ENCODE results near the gene NCOA6. TPM values are rescaled to one million over a fixed set of nuclear protein-coding genes. Genes with fewer than 3 reads are reported as not detected.

The NCOA6 gene
- polyA plus RNA-seq, 1 donor from 2014 or later, result 13.0 TPM

DNA sequence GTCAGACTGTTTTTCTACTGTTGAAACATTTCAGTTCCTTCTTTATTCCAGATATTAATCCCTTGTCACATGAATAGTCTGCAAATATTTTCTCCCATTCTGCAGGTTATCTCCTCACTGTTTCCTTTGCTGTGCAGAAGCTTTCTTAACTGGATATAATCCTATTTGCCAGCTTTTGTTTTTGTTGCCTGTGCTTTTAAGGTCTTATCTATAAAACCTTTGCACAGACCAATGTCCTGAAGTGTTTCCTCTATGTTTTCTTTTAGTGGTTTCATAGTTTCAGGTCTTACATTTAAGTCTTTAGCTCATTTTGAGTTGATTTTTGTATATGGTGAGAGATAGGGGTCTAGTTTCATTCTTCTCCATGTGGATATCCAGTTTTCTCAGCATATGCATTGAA is 19.2 kb downstream of the NCOA6 start:
- Histone ChIP-seq H3K4me2 (ENCODE audit: low read length) (no peak overlapping the region), H3K9ac (ENCODE audit: low read length) (no peak overlapping the region), H3K27ac (ENCODE audit: low read length) (no peak overlapping the region), H3K36me3 (ENCODE audit: insufficient read depth, low read length) (no peaks in the 10 kb centered on the region), H3K9me3 (ENCODE audit: low read length) (no peaks in the 10 kb centered on the region), H3F3A (ENCODE audit: insufficient read depth, low read length, poor library complexity, severe bottlenecking) (no peaks in the 10 kb centered on the region), H3K4me3 (ENCODE audit: low read length) (no peak overlapping the region), H2AFZ (ENCODE audit: low read depth, low read length) (no peak overlapping the region), H3K9me2 (ENCODE audit: insufficient read depth, low read length) (no peaks in the 10 kb centered on the region), H3K79me2 (replicated peaks; ENCODE audit: insufficient read depth, low read length) (peaks cover 27% of the 10 kb centered on the region), H3K27me3 (ENCODE audit: insufficient read depth, low read depth, low read length) (no peaks in the 10 kb centered on the region), H4K20me1 (ENCODE audit: insufficient read depth) (no peaks in the 10 kb centered on the region)
- TF ChIP-seq RAD21 (conservative IDR thresholded peaks at IDR 0.05), result no peak
- no peak for TF ChIP-seq MXI1 (conservative IDR thresholded peaks at IDR 0.05; ENCODE audit: poor library complexity, severe bottlenecking)
- no peak for TF ChIP-seq EZH2 (IDR thresholded peaks at IDR 0.05; ENCODE audit: borderline replicate concordance, insufficient read depth, low read length, poor library complexity, severe bottlenecking)
- TF ChIP-seq, protein P1, sequence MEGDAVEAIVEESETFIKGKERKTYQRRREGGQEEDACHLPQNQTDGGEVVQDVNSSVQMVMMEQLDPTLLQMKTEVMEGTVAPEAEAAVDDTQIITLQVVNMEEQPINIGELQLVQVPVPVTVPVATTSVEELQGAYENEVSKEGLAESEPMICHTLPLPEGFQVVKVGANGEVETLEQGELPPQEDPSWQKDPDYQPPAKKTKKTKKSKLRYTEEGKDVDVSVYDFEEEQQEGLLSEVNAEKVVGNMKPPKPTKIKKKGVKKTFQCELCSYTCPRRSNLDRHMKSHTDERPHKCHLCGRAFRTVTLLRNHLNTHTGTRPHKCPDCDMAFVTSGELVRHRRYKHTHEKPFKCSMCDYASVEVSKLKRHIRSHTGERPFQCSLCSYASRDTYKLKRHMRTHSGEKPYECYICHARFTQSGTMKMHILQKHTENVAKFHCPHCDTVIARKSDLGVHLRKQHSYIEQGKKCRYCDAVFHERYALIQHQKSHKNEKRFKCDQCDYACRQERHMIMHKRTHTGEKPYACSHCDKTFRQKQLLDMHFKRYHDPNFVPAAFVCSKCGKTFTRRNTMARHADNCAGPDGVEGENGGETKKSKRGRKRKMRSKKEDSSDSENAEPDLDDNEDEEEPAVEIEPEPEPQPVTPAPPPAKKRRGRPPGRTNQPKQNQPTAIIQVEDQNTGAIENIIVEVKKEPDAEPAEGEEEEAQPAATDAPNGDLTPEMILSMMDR (IDR thresholded peaks at IDR 0.05; ENCODE audit: poor library complexity, severe bottlenecking), result no peak
- TF ChIP-seq, protein P2, sequence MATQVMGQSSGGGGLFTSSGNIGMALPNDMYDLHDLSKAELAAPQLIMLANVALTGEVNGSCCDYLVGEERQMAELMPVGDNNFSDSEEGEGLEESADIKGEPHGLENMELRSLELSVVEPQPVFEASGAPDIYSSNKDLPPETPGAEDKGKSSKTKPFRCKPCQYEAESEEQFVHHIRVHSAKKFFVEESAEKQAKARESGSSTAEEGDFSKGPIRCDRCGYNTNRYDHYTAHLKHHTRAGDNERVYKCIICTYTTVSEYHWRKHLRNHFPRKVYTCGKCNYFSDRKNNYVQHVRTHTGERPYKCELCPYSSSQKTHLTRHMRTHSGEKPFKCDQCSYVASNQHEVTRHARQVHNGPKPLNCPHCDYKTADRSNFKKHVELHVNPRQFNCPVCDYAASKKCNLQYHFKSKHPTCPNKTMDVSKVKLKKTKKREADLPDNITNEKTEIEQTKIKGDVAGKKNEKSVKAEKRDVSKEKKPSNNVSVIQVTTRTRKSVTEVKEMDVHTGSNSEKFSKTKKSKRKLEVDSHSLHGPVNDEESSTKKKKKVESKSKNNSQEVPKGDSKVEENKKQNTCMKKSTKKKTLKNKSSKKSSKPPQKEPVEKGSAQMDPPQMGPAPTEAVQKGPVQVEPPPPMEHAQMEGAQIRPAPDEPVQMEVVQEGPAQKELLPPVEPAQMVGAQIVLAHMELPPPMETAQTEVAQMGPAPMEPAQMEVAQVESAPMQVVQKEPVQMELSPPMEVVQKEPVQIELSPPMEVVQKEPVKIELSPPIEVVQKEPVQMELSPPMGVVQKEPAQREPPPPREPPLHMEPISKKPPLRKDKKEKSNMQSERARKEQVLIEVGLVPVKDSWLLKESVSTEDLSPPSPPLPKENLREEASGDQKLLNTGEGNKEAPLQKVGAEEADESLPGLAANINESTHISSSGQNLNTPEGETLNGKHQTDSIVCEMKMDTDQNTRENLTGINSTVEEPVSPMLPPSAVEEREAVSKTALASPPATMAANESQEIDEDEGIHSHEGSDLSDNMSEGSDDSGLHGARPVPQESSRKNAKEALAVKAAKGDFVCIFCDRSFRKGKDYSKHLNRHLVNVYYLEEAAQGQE (IDR thresholded peaks at IDR 0.05; ENCODE audit: borderline replicate concordance), result no peak
- TF ChIP-seq TAF1 (IDR thresholded peaks at IDR 0.05; ENCODE audit: low read depth), result no peak
- no peak for TF ChIP-seq POLR2AphosphoS5 (IDR thresholded peaks at IDR 0.05)

DNA sequence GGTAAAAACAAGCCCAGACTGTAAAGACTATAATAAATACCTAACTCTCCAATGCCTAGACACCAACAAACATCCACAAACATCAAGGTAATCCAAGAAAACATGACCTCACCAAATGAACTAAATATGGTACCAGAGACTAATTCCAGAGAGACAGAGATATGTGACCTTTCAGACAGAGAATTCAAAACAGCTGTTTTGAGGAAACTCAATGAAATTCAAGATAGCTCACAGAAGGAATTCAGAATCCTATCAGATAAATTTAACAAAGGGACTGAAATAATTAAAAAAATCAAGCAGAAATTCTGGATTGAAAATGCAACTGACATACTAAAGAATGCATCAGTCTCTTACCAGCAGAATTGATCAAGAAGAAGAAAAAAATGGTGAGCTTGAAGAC is 26.6 kb downstream of the NCOA6 start:
- Histone ChIP-seq H4K20me1 (ENCODE audit: insufficient read depth) (no peaks in the 10 kb centered on the region), H3K79me2 (replicated peaks; ENCODE audit: insufficient read depth, low read length) (peaks cover 42% of the 10 kb centered on the region), H3K36me3 (ENCODE audit: insufficient read depth, low read length) (no peaks in the 10 kb centered on the region), H3K4me2 (ENCODE audit: low read length) (no peak overlapping the region), H3K9ac (ENCODE audit: low read length) (no peak overlapping the region), H2AFZ (ENCODE audit: low read depth, low read length) (no peak overlapping the region), H3F3A (ENCODE audit: insufficient read depth, low read length, poor library complexity, severe bottlenecking) (no peaks in the 10 kb centered on the region), H3K27ac (ENCODE audit: low read length) (no peak overlapping the region), H3K27me3 (ENCODE audit: insufficient read depth, low read depth, low read length) (no peaks in the 10 kb centered on the region), H3K4me3 (ENCODE audit: low read length) (no peak overlapping the region), H3K9me3 (ENCODE audit: low read length) (no peaks in the 10 kb centered on the region), H3K9me2 (ENCODE audit: insufficient read depth, low read length) (no peaks in the 10 kb centered on the region)
- TF ChIP-seq EZH2 (IDR thresholded peaks at IDR 0.05; ENCODE audit: borderline replicate concordance, insufficient read depth, low read length, poor library complexity, severe bottlenecking) (no peak), SMC3 (conservative IDR thresholded peaks at IDR 0.05; ENCODE audit: poor library complexity) (no peak), TAF1 (IDR thresholded peaks at IDR 0.05; ENCODE audit: low read depth) (no peak), EP300 (conservative IDR thresholded peaks at IDR 0.05; ENCODE audit: poor library complexity, severe bottlenecking) (no peak), MXI1 (conservative IDR thresholded peaks at IDR 0.05; ENCODE audit: poor library complexity, severe bottlenecking) (no peak)
- TF ChIP-seq, protein P2 (IDR thresholded peaks at IDR 0.05; ENCODE audit: borderline replicate concordance), result no peak
